Measurements from ENCODE around the gene MPDU1. TPM values are rescaled to one million over a fixed set of nuclear protein-coding genes. Genes with fewer than 3 reads are reported as not detected.
"Not testable (repeated sequence)": the region's sequence is repeated elsewhere in the genome, so short reads cannot be mapped to it uniquely, and the experiment has no call there.

Gene MPDU1
- total RNA-seq, 1 donor from 2014 or later = 34.8 TPM

- peak; percentile 99 for DNase-seq
Measured at GRCh38 chr17:7614425-7615264, 31.0 kb downstream of the MPDU1 start, which contains the start of gene FXR2. Gene FXR2, minus strand, starts transcription at chr17:7614897. Its CDS starts 365 bp downstream, at chr17:7614532.

GRCh38 chr17:7615265-7615747 is 31.7 kb downstream of the MPDU1 start:
- no peak for DNase-seq

GRCh38 chr17:7618608-7619007 is 35.0 kb downstream of the MPDU1 start:
- no peak for DNase-seq

GRCh38 chr17:7620835-7621234 is 37.2 kb downstream of the MPDU1 start:
- no peak for DNase-seq

- DNase-seq = no peak
Measured at GRCh38 chr17:7623661-7624060, 40.0 kb downstream of the MPDU1 start.

- not testable (repeated sequence) for DNase-seq
Measured at GRCh38 chr17:7625749-7626148, 42.1 kb downstream of the MPDU1 start.

- DNase-seq = no peak
Measured at GRCh38 chr17:7626307-7626706, 42.7 kb downstream of the MPDU1 start.

GRCh38 chr17:7626956-7627249 is 43.3 kb downstream of the MPDU1 start:
- DNase-seq = no peak

- peak; percentile 96 for DNase-seq
Measured at GRCh38 chr17:7627250-7628121, 43.8 kb downstream of the MPDU1 start, which contains the start of gene SAT2. Gene SAT2, minus strand, starts transcription at chr17:7627821. Its CDS starts 186 bp downstream, at chr17:7627635.

GRCh38 chr17:7629939-7630571 is 46.4 kb downstream of the MPDU1 start, which contains the start of gene SHBG:
Gene SHBG, plus strand, starts transcription at chr17:7630135. Its CDS starts 38 bp downstream, at chr17:7630173.
- no peak for DNase-seq

GRCh38 chr17:7631398-7632380 is 48.0 kb downstream of the MPDU1 start:
- no peak for DNase-seq

- no peak for DNase-seq
Measured at GRCh38 chr17:7632492-7632894, 48.8 kb downstream of the MPDU1 start.

GRCh38 chr17:7633093-7633492 is 49.4 kb downstream of the MPDU1 start:
- DNase-seq = no peak

GRCh38 chr17:7634384-7634783 is 50.7 kb downstream of the MPDU1 start:
- no peak for DNase-seq

GRCh38 chr17:7636163-7636562 is 52.5 kb downstream of the MPDU1 start:
- no peak for DNase-seq

Small RNAs within 50 kb of the gene (small RNA-seq; reads per million reads assigned to genes)
- gene CD68 (not detected), gene RF00019 (not detected), gene SNORA48 (not detected), gene SNORD10 (not detected)

Other genes with a start within 250 kb of the MPDU1 start
- not detected for gene ACAP1, start 247.3 kb upstream of the MPDU1 start, total RNA-seq
- gene KCTD11, start 231.7 kb upstream of the MPDU1 start, total RNA-seq = 3.9 TPM
- gene TMEM95, start 228.7 kb upstream of the MPDU1 start, total RNA-seq = not detected
- 0.94 TPM for gene TNK1, start 202.8 kb upstream of the MPDU1 start, total RNA-seq
- 10.0 TPM for gene PLSCR3, start 189.3 kb upstream of the MPDU1 start, total RNA-seq
- gene TMEM256, start 179.8 kb upstream of the MPDU1 start, total RNA-seq = 55.2 TPM
- 9.2 TPM for gene NLGN2, start 176.0 kb upstream of the MPDU1 start, total RNA-seq
- not detected for gene SPEM1, start 163.5 kb upstream of the MPDU1 start, total RNA-seq
- not detected for gene SPEM2, start 158.2 kb upstream of the MPDU1 start, total RNA-seq
- not detected for gene SPEM3, start 155.0 kb upstream of the MPDU1 start, total RNA-seq
- gene TMEM102, start 148.4 kb upstream of the MPDU1 start, total RNA-seq = 3.7 TPM
- gene FGF11, start 144.3 kb upstream of the MPDU1 start, total RNA-seq = 18.2 TPM
- 17.2 TPM for gene CHRNB1, start 138.8 kb upstream of the MPDU1 start, total RNA-seq
- 17.6 TPM for gene ZBTB4, start 104.2 kb upstream of the MPDU1 start, total RNA-seq
- gene SLC35G6, start 102.4 kb upstream of the MPDU1 start, total RNA-seq = not detected
- 54.6 TPM for gene POLR2A, start 99.5 kb upstream of the MPDU1 start, total RNA-seq
- 3.3 TPM for gene TNFSF12, start 34.8 kb upstream of the MPDU1 start, total RNA-seq
- 0.31 TPM for gene TNFSF13, start 25.1 kb upstream of the MPDU1 start, total RNA-seq
- gene SENP3, start 21.9 kb upstream of the MPDU1 start, total RNA-seq = 84.8 TPM
- gene CD68, start 4.2 kb upstream of the MPDU1 start, total RNA-seq = 0.62 TPM
- gene SOX15, start 6.2 kb downstream of the MPDU1 start, total RNA-seq = 0.47 TPM
- 51.9 TPM for gene FXR2, start 31.0 kb downstream of the MPDU1 start, total RNA-seq
- 32.8 TPM for gene SAT2, start 44.0 kb downstream of the MPDU1 start, total RNA-seq
- gene SHBG, start 46.3 kb downstream of the MPDU1 start, total RNA-seq = not detected
- 5.0 TPM for gene ATP1B2, start 67.1 kb downstream of the MPDU1 start, total RNA-seq
- 9.4 TPM for gene TP53, start 103.6 kb downstream of the MPDU1 start, total RNA-seq
- 9.5 TPM for gene WRAP53, start 104.6 kb downstream of the MPDU1 start, total RNA-seq
- gene EFNB3, start 121.3 kb downstream of the MPDU1 start, total RNA-seq = 13.7 TPM
- gene DNAH2, start 133.9 kb downstream of the MPDU1 start, total RNA-seq = 0.62 TPM

All from occipital lobe (tissue), 3 donors.